HG03039 (cell line): ENCODE results near the gene HIRIP3.

Source experiments
- ATAC-seq: cut with Tn5 transposase; IDR thresholded peaks from one replicate; pipeline ENCODE4 v1.9.1; 2021; ENCODE audit warnings: mild to moderate bottlenecking, moderate library complexity; ENCODE audit not compliant: unreplicated experiment

HIRIP3 gene

DNA sequence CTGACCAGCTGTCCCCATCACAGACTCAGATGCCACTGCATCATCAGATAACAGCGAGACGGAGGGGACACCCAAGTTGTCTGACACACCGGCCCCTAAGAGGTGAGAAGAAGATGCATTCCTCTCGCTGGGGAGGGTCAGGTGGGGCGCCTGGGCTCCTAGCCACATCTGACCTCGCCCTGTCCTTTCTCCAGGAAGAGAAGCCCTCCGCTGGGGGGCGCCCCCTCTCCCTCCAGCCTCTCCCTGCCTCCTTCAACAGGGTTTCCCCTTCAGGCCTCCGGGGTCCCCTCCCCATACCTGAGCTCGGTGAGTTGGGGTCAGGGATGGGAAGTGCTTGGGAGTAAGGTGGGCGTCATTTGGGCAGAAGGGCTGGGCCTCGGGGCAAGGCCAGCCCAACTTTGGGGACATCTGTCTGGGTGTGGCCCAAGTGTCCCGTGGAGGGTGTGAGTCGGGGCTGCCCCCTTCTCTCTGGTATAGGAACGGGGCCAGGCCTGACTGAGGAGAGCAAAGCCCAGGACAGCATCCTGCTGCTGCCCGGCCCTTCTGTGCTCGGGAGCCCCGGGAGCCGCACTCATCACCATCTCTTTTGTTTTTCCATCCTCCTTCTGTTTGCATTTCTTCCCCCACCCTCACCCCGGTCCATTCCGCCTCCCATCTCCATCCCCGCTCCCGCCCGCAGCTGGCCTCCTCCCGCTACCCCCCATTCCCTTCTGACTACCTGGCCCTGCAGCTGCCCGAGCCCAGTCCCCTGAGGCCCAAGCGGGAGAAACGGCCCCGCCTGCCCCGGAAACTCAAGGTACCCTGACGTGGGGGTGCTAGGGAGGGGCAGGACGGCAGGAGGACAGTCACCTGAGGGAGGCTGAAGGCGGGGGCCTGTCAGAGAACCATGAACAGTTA lies 5.6 kb upstream of the HIRIP3 start:
- ATAC-seq: no peak

DNA sequence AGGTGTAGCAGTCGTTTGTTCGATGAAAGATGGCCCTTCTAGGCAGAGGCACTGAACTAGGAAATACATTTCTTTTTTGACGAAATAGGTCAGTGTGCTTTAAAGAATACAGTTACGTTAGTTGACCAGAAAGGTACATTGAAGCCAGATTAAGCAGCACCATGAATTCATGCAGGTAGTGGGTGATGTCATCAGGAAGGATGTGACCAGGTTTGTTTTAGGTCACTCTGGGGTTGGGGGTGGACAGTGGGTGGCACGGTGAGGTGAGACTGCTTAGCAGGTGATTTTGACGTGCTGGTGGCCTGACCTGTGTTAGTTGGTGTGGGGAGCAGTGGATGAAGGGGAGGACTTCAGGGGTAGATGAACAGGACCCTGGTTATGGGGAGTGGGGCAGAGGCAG lies 4.2 kb upstream of the HIRIP3 start:
- no peak for ATAC-seq

DNA sequence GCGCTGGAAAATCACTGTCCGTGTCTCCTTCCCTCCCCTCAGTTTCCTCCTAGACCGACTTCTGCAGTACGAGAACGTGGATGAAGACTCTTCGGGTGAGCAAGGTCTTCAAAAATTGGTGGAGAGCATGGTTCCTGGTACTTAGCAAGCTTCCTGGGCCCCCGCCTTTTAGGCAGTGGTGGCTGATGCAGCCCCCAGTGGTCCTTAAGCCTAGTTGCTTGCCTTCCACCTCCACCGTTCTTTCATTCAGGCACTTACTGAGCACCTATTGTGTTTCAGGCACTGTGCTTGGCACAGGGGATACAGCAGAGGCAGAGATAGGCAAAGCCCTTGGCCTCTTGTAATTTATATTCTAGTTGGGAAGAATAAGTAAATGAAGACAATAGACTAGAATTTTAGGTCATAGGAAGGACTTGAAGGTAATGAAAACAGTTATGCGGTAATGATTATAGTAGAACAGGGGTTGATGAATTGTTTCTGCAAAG lies 1.4 kb upstream of the HIRIP3 start:
- no peak for ATAC-seq

DNA sequence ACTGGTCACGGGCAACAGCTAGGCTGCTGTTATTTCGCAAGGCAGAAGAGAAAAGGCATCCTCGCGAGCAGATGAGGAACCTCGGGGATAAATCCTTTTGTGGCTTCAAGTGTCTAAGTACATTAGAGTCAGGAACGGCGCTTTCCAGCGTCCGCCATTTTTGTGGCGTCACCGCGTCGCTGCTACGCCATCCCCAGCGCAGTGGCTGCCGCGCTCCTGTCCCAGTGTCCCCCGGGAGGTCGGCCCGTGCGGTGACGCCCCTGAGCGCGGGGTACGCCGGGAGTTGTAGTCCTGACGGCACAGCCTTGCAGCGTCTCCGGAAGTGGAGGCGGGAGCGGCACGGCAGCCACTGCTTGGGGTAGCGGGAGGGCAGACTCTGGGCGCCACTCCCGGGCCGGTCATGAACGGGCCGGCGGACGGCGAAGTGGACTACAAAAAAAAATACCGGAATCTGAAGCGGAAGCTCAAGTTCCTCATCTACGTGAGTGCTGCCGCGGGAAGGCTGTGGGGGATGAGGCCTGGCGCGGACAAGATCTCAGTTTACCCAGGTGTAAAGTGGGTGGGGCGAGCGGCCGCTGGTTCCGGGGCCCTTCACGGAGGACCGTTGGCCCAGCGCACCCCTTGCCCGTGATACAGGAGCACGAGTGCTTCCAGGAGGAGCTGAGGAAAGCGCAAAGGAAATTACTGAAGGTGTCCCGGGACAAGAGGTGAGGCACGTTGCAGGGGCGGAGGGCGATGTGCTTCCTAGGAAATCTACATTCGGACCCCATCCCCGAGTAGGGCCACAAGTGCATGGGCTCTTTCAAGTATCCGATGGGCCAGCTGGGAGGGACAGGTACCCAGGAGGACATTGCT lies 721 bp upstream of the HIRIP3 start, which contains the start of gene INO80E:
INO80E (plus strand) TSS at position 331 of the 855 bp plus-strand sequence; CDS start at position 401, 70 bp downstream.
- ATAC-seq: peak; percentile 83

DNA sequence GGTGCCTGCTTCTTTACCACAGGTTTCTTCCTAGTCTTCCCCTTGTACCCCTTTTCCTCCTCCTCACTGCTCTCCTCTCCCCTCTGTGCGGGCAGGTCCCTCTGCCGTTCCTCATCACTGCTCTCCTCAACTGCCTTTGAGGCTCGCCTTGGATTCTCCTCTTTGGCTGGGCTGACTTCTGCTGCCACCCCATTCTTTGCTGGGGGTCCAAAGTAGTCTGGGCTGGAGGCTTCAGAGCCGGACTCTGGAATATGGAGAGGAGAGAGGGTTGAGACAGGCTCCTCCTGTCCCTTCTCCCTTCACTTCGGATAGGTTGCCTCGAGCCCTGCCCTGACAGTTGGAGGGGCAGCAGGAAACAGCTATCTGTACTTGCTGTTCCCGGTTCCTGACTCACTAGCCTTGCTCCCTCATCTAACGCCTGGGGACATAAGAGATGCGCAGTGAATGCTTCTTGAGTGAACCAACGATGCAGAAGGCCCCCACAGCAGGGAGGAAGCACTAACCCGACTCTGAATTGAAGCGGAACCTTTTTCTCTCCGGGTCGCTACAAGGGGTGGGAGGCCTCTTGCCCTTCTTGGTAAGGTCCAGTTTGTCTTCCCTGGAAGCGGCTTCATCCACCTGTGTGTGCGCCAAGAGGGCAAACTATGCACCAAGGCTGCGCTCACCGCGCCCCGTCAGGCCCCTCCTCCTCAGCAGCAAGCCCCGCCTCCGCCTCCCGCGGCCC lies 655 bp downstream of the HIRIP3 start:
- peak; percentile 23 for ATAC-seq

DNA sequence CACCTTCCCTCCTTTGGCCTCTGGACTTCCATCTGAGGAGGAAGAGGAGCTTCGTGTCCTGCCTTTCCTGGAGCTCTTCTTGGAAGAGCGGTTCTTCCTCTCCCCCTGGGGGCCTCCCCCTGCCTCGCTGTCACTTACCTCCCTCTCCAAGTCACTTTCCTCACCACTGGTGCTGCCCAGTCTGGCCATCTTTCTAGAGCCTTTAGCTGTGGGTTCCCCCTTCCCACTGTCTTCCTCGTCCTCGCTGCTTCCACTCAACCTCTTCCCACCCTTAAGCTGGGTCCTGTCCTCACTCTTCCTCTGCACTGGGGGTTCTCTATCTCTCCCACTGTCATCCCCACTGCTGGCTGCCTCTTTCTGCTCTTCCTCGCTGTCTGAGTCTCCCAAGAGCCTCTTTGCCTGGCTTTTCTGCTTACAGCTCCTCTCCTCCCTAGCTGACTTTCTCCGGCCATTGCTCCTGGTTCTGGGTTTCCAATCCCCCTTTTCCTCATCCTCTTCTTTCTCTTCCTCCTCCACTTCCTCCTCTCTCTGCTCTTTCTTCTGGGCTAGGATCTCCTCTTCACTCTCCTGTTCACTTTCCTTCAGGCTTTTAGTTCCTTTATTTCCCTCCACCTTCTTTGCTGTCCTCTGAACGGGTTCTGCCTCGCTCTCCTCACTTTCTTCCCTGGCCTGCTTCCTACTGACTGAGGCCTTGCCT lies 1.4 kb downstream of the HIRIP3 start:
- no peak for ATAC-seq

DNA sequence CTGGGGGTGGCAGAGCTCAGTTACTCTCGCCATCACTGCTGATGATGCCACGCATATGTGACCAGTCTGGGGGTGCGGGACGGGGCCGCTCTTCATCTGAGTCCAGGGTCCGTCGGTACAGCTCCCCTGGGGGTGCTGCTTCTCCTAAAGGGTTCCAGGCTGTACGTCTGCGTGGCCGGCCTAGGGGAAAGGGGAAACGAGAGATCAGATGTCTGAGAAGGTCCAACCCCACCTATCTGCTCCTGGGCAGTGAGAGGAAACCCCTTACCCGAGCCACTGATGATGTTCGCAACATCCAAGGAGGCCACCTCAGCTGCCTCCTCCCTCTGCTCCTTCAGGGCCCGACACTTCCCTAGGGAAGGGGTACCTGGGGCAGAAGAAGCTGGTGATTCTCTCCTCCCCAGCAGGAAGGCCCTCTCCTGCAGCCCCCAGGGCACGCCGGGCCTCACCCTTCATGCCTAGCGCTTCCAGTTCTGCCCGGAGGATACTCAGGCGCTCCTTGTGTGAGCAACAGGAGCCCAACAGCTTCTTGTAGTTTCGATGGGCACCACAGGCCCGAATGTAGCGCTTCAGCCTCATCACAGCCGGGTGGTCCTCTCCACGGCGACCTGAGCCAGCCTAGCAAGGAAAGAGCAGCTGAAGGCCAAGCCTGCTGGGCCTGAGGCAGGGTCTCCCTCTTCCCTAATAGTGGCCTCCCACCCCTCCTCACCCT lies 2.1 kb downstream of the HIRIP3 start:
- no peak for ATAC-seq

DNA sequence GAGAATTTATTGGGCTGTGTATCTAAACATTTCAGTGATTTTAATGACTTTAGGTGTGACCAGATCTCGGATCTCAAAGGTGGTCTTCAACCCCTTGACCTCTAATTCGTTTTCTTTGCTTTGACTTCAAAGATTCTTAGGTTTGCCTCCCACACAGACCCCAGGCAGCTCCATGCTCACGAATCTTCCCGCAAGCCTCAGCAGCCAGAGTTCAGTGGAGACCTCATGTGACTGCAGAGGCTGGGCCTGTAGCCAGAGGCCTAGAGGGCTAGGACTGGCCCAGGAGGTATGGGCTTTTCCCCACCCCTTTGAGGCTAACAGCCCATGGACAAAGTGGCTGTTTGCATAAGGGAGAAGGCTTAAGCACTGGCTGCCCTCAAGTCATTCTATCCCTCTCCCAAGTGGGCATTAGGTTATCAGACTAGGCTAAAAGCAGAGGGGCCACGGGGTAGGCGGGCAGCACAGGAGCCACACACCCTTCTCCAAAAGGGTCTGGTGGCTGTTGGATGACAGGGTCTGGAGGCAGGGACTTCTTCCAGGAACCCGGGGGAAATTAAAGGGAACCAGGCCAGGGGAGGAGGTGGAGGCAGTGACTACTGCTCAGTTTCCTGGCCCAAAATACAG lies 3.0 kb downstream of the HIRIP3 start:
- no peak for ATAC-seq

DNA sequence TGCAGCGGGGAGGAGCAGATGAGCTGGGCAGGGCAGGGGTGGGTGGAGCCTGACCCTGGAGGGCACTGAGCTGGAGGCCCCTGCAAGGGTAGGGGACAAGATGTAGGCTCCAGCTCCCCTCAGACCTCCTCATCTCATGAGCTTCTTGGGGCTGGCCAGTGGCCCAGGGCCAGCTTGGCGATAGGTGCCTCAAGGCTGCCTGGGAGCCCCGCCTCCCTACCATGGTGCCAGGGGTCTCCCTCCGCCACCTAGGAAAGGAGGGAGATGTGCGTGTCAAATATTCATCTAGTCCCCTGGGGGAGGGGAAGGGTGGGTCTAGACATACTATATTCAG lies 3.9 kb downstream of the HIRIP3 start:
- ATAC-seq: no peak

DNA sequence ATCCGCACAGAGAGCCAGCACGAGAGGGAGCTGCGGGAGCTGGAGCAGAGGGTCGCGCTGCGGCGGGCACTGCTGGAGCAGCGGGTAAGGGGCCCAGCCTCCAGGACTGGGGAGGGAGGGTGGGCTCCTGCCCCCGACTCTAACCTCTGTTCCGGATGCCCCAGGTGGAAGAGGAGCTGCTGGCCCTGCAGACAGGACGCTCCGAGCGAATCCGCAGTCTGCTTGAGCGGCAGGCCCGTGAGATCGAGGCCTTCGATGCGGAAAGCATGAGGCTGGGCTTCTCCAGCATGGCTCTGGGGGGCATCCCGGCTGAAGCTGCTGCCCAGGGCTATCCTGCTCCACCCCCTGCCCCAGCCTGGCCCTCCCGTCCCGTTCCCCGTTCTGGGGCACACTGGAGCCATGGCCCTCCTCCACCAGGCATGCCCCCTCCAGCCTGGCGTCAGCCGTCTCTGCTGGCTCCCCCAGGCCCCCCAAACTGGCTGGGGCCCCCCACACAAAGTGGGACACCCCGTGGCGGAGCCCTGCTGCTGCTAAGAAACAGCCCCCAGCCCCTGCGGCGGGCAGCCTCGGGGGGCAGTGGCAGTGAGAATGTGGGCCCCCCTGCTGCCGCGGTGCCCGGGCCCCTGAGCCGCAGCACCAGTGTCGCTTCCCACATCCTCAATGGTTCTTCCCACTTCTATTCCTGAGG lies 4.4 kb downstream of the HIRIP3 start:
- no peak for ATAC-seq

DNA sequence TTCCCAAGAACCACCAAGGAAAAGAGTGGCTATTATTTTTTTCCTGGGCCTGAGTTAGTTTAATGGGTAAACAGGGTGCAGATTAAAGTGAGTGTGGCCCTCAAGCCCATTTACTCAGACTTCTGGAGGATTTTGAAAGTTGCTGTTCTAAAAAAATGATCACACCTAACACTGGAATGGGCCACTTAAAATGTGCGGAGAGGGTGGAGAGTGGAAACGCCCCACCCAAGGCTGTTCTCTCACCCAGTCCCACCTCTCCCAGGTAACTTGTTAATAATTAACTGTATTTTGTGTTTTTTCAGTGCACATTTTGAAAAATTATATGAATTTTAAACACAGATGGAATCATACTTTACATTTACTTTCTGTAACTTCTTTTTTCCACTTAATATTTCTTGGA lies 5.4 kb downstream of the HIRIP3 start:
- no peak for ATAC-seq

DNA sequence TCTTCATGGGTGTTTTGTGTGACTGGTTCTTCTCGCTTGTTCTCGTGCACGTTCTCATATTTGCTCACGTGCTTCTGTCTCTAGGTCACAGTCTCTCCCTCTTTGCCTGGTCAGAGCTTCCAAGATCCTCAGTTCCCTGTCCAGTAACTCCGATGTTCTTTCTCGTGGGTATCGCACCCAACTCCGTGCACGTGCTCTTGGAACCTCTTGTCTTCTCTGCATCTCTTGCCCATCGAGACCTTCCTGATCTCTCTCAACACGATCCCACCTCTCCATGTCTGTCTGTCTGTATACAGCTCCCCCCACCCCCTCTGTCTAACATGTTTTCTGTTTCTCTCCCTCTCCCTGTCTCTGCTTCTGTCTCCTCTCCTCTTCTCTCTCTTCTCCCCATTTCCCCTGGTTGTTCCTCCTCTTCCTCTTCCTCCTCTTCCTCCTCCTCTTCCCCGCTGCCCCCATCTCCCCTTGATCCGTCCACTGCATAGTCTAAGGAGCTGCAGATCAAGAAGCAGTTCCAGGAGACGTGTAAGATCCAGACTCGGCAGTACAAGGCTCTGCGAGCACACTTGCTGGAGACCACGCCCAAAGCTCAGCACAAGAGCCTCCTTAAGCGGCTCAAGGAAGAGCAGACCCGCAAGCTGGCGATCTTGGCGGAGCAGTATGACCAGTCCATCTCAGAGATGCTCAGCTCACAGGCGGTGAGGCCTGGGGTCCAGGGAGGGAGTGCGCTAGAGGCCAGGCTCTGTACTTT lies 6.1 kb downstream of the HIRIP3 start:
- ATAC-seq: no peak

DNA sequence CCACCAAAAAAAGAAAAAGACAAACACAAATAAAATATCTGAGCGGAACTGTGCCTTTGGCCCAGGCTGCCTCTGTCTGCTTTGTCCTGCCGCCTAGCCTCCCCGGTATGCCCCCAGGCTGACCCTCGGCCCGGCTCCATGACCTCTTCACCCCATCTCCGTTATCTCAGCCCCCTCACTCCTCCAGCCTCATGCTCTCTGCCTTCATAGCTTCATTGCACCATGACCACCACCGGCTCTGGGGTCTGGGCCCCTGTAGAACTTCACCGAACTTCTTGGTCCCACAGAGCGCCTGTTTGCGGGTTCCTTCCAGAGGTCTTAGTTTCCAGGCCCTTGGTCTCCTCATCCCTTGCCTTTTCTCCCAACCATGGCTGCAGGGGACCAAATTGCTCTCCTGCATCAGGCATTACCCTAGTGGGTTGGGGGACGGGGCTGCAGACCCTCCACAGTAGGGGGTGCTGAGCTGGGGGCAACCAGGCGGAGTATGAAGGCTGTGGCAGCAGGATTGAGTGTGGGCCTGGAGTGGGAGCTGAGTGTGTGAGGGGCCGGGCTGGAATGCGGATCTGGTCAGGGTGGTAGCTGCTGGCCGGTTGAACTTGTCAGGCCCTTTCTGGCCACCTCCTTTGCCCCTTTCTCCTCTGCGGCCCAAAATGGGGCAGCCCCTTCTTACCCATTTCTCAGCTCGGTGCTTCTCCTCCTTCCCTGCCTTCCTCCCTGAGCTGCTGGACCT lies 6.9 kb downstream of the HIRIP3 start:
- no peak for ATAC-seq

DNA sequence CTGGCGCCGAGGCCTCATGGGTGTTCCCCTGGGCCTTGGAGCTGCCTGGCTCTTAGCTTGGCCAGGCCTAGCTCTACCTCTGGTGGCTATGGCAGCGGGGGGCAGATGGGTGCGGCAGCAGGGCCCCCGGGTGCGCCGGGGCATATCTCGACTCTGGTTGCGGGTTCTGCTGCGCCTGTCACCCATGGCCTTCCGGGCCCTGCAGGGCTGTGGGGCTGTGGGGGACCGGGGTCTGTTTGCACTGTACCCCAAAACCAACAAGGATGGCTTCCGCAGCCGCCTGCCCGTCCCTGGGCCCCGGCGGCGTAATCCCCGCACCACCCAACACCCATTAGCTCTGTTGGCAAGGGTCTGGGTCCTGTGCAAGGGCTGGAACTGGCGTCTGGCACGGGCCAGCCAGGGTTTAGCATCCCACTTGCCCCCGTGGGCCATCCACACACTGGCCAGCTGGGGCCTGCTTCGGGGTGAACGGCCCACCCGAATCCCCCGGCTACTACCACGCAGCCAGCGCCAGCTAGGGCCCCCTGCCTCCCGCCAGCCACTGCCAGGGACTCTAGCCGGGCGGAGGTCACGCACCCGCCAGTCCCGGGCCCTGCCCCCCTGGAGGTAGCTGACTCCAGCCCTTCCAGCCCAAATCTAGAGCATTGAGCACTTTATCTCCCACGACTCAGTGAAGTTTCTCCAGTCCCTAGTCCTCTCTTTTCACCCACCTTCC lies 7.9 kb downstream of the HIRIP3 start:
- ATAC-seq: no peak

DNA sequence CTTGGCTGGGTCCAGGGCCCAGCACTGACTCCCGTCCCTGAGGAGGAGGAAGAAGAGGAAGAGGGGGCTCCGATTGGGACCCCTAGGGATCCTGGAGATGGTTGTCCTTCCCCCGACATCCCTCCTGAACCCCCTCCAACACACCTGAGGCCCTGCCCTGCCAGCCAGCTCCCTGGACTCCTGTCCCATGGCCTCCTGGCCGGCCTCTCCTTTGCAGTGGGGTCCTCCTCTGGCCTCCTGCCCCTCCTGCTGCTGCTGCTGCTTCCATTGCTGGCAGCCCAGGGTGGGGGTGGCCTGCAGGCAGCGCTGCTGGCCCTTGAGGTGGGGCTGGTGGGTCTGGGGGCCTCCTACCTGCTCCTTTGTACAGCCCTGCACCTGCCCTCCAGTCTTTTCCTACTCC lies 8.5 kb downstream of the HIRIP3 start:
- no peak for ATAC-seq

DNA sequence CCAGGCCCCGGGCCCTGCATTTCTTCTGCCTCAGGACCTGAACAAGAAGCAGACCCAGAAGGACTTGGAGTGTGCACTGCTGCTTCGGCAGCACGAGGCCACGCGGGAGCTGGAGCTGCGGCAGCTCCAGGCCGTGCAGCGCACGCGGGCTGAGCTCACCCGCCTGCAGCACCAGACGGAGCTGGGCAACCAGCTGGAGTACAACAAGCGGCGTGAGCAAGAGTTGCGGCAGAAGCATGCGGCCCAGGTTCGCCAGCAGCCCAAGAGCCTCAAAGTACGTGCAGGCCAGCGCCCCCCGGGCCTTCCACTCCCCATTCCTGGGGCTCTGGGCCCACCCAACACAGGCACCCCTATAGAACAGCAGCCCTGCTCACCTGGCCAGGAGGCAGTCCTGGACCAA lies 9.2 kb downstream of the HIRIP3 start:
- ATAC-seq: no peak

DNA sequence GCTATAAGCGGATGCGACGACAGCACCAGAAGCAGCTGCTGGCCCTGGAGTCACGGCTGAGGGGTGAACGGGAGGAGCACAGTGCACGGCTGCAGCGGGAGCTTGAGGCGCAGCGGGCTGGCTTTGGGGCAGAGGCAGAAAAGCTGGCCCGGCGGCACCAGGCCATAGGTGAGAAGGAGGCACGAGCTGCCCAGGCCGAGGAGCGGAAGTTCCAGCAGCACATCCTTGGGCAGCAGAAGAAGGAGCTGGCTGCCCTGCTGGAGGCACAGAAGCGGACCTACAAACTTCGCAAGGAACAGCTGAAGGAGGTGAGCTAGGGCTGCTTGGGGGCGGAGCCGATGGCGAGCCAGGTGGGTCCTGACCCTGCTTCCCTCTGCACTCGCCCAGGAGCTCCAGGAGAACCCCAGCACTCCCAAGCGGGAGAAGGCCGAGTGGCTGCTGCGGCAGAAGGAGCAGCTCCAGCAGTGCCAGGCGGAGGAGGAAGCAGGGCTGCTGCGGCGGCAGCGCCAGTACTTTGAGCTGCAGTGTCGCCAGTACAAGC lies 10.1 kb downstream of the HIRIP3 start:
- ATAC-seq: no peak
